ENCODE results near the gene BBOF1. TPM values are rescaled to one million over a fixed set of nuclear protein-coding genes. Genes with fewer than 3 reads are reported as not detected.
"Not testable (repeated sequence)": the region's sequence is repeated elsewhere in the genome, so short reads cannot be mapped to it uniquely, and the experiment has no call there.

BBOF1 gene
- total RNA-seq, 1 donor from 2014 or later, result 9.3 TPM

DNA sequence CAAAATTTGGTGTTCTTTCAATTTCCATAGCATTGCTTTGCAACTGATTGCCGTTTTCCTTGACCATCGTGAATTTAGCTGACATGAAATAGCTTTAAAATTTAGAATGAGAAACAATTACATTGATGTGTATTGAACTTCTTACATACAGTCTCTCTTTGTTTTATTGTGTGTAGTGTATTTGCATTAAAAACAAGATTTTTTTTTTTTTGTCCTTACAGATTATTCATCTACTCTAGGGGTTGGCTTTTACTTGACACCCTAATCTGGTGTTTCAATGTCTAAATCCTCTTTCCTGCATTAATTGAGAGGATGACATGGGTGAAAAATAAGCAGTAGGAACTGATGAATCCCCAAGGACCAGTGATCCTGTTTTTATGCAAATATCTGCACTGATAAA, 86.2 kb downstream of the BBOF1 start:
- H3K27me3 Mint-ChIP-seq (ENCODE audit: low read depth), result no peaks in the 10 kb centered on the region
- no peaks in the 10 kb centered on the region for H3K9me3 Mint-ChIP-seq (ENCODE audit: low read depth)
- no peak overlapping the region for H3K4me3 Mint-ChIP-seq (ENCODE audit: unreplicated experiment)
- H3K4me1 Mint-ChIP-seq (ENCODE audit: low read depth), result no peaks in the 10 kb centered on the region
- no peak for DNase-seq (ENCODE audit: low spot score)
- H3K27ac Mint-ChIP-seq (ENCODE audit: unreplicated experiment), result no peak overlapping the region
- TF ChIP-seq, protein P1, sequence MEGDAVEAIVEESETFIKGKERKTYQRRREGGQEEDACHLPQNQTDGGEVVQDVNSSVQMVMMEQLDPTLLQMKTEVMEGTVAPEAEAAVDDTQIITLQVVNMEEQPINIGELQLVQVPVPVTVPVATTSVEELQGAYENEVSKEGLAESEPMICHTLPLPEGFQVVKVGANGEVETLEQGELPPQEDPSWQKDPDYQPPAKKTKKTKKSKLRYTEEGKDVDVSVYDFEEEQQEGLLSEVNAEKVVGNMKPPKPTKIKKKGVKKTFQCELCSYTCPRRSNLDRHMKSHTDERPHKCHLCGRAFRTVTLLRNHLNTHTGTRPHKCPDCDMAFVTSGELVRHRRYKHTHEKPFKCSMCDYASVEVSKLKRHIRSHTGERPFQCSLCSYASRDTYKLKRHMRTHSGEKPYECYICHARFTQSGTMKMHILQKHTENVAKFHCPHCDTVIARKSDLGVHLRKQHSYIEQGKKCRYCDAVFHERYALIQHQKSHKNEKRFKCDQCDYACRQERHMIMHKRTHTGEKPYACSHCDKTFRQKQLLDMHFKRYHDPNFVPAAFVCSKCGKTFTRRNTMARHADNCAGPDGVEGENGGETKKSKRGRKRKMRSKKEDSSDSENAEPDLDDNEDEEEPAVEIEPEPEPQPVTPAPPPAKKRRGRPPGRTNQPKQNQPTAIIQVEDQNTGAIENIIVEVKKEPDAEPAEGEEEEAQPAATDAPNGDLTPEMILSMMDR (IDR thresholded peaks at IDR 0.05), result no peak
- H3K36me3 Mint-ChIP-seq (ENCODE audit: low read depth), result peaks cover 12% of the 10 kb centered on the region

- H3K9me3 Mint-ChIP-seq (ENCODE audit: low read depth), result no peaks in the 10 kb centered on the region
- DNase-seq (ENCODE audit: low spot score), result no peak
- H3K4me1 Mint-ChIP-seq (ENCODE audit: low read depth), result no peaks in the 10 kb centered on the region
- H3K27me3 Mint-ChIP-seq (ENCODE audit: low read depth), result no peaks in the 10 kb centered on the region
- H3K36me3 Mint-ChIP-seq (ENCODE audit: low read depth), result peaks cover 14% of the 10 kb centered on the region
- TF ChIP-seq, protein P1 (IDR thresholded peaks at IDR 0.05), result no peak
- H3K4me3 Mint-ChIP-seq (ENCODE audit: unreplicated experiment), result no peak overlapping the region
- no peak overlapping the region for H3K27ac Mint-ChIP-seq (ENCODE audit: unreplicated experiment)
Observed at GRCh38 chr14:74109369-74109768, 90.2 kb downstream of the BBOF1 start.

GRCh38 chr14:74111395-74112216, 92.5 kb downstream of the BBOF1 start:
- H3K9me3 Mint-ChIP-seq (ENCODE audit: low read depth); H3K27ac Mint-ChIP-seq (ENCODE audit: unreplicated experiment); H3K4me3 Mint-ChIP-seq (ENCODE audit: unreplicated experiment); H3K27me3 Mint-ChIP-seq (ENCODE audit: low read depth); DNase-seq (ENCODE audit: low spot score); H3K4me1 Mint-ChIP-seq (ENCODE audit: low read depth): not testable (repeated sequence)
- TF ChIP-seq, protein P1 (IDR thresholded peaks at IDR 0.05), result peak; percentile 85
- peaks cover 14% of the 10 kb centered on the region for H3K36me3 Mint-ChIP-seq (ENCODE audit: low read depth)

Other genes starting within 250 kb of the BBOF1 start
- 2.1 to 4.0 TPM (median 2.8 TPM) in 3 replicates for gene PTGR2, start 167.5 kb upstream of the BBOF1 start, total RNA-seq
- 34.8 to 40.1 TPM (median 39.7 TPM) in 3 replicates for gene ZNF410, start 132.5 kb upstream of the BBOF1 start, total RNA-seq
- gene FAM161B, start 69.3 kb upstream of the BBOF1 start, total RNA-seq, result 5.5 to 5.9 TPM (median 5.8 TPM) in 3 replicates
- gene COQ6, start 69.0 kb upstream of the BBOF1 start, total RNA-seq, result 16.6 to 25.9 TPM (median 18.4 TPM) in 3 replicates
- gene ENTPD5, start 61 bp upstream of the BBOF1 start, total RNA-seq, result 18.0 to 21.0 TPM (median 19.3 TPM) in 3 replicates
- gene ALDH6A1, start 65.1 kb downstream of the BBOF1 start, total RNA-seq, result 9.8 to 16.4 TPM (median 11.9 TPM) in 3 replicates
- 6.6 to 9.3 TPM (median 7.5 TPM) in 3 replicates for gene LIN52, start 65.6 kb downstream of the BBOF1 start, total RNA-seq
- gene VSX2, start 220.1 kb downstream of the BBOF1 start, total RNA-seq, result not detected in 3 replicates